Measurements from ENCODE around the gene TP53BP1.
A peak's percentile ranks its signal among the peaks of the same experiment; 100 is the strongest.

The TP53BP1 gene

DNA sequence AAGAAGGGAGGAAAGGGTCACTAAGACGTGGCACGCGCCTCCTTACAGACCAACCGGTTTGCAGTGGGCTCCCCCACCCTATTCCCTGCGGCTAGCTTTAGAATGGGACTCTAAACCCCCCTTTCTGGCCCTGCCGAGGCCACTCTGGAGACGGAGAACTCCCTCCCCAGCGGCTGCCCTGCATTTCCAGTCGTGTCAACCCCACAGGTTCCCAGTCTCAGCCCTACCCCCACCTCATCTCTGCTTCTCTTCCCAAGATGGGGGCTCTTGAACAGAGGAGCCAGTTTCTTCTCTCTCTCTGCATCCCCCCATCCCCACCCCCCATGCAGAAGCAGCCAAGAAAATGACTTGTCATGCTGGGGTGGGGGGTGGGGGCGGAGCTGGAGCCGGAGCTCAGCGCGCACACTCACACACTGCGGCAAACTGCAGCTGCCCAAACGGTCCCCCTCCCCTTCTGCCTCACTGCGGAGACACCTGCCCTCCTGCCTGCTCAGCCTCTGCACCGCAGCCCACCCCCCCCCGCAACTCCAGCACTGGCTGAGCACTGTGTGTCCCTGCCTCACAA lies 25.3 kb upstream of the TP53BP1 start:
- H3K4me3 ChIP-seq (ENCODE audit: low read length in 2 of 2) = peak overlapping the region; percentile 92 to 96
- H3K27me3 ChIP-seq (ENCODE audit: control insufficient read depth in 1 of 2, insufficient read depth in 2 of 2, low read length in 2 of 2) = no peaks in the 10 kb centered on the region
- H3K9me3 ChIP-seq (ENCODE audit: control insufficient read depth in 2 of 2, low read length in 2 of 2) = no peaks in the 10 kb centered on the region
- peak overlapping the region; percentile 87 for H3K27ac ChIP-seq (ENCODE audit: low read length)
- peak overlapping the region; percentile 70 to 91 for H3K9ac ChIP-seq (ENCODE audit: low read length in 2 of 2)
- H3K4me1 ChIP-seq (ENCODE audit: control insufficient read depth, insufficient read depth, low read length) = peaks cover 39% of the 10 kb centered on the region
- peaks cover 28 to 30% of the 10 kb centered on the region in 2 donors for H3K36me3 ChIP-seq (ENCODE audit: control insufficient read depth in 2 of 2, insufficient read depth in 2 of 2, low read length in 2 of 2)

- H3K4me3 ChIP-seq (ENCODE audit: low read length in 2 of 2) = peak within 1 kb of the TSS; percentile 92 to 96
- H3K9ac ChIP-seq (ENCODE audit: low read length in 2 of 2) = peak within 1 kb of the TSS; percentile 70 to 91
- no peaks in the 10 kb centered on the region for H3K27me3 ChIP-seq (ENCODE audit: control insufficient read depth in 1 of 2, insufficient read depth in 2 of 2, low read length in 2 of 2)
- H3K27ac ChIP-seq (ENCODE audit: low read length) = peak within 1 kb of the TSS; percentile 90
- peaks cover 39% of the 10 kb centered on the region for H3K4me1 ChIP-seq (ENCODE audit: control insufficient read depth, insufficient read depth, low read length)
- peaks cover 21 to 24% of the 10 kb centered on the region in 2 donors for H3K36me3 ChIP-seq (ENCODE audit: control insufficient read depth in 2 of 2, insufficient read depth in 2 of 2, low read length in 2 of 2)
- H3K9me3 ChIP-seq (ENCODE audit: control insufficient read depth in 2 of 2, low read length in 2 of 2) = no peaks in the 10 kb centered on the region
Measured at GRCh38 chr15:43517354-43518196, 24.6 kb upstream of the TP53BP1 start, which contains the start of gene MAP1A. Gene MAP1A (plus strand): TSS chr15:43517608. CDS start chr15:43521474, 3,866 bp downstream.

DNA sequence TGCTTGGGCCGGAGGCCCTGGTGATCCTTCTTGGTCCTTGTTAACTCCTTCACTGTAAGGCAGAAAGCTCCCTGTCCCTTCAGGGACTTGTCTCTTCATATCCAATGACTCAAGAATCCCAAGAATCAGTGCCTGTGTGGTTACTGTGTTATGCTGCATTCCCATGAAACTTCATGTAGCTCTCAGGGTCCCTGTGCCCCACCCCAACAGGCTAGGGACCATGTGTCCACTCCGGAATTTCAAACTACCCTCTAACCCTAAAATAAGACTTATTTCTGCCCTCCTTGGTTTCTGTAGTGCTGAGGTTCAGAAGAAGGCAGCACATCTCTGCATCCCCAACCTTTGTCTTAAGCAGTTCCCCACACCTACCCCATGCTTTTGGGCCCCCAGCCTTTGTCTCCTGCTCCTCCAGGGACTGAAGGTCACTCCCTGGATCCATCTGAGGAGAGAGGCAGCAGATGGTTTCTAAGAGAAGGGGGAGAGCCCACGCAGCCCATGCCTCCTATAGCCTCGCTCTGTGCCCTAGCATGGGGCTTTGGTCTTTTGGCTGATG lies 23.9 kb upstream of the TP53BP1 start:
- H3K27ac ChIP-seq (ENCODE audit: low read length) = peak overlapping the region; percentile 90
- peaks cover 14 to 18% of the 10 kb centered on the region in 2 donors for H3K36me3 ChIP-seq (ENCODE audit: control insufficient read depth in 2 of 2, insufficient read depth in 2 of 2, low read length in 2 of 2)
- H3K4me3 ChIP-seq (ENCODE audit: low read length in 2 of 2) = peak overlapping the region; percentile 92 to 96
- H3K9me3 ChIP-seq (ENCODE audit: control insufficient read depth in 2 of 2, low read length in 2 of 2) = no peaks in the 10 kb centered on the region
- peaks cover 40% of the 10 kb centered on the region for H3K4me1 ChIP-seq (ENCODE audit: control insufficient read depth, insufficient read depth, low read length)
- peak overlapping the region; percentile 44 to 84 for H3K9ac ChIP-seq (ENCODE audit: low read length in 2 of 2)
- no peaks in the 10 kb centered on the region for H3K27me3 ChIP-seq (ENCODE audit: control insufficient read depth in 1 of 2, insufficient read depth in 2 of 2, low read length in 2 of 2)

DNA sequence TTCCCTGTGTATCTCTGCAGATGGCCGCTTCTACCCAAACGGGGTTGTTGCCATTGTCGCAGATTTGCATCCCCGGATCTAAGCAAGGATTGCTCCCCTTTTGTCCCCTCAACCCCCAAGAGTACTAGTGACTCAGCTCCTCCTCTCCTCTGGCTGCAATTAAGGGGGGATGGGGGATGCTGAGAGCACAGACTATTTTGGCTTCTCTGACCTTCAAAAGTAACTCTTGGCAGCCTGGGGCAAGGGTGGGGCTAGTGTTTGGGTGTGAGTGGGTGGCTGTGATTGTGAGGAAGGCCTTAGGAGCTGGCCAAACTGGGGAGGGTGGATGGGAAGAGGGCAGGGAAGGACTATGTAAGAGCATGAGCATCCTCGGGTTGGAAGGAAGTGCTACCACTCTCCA lies 23.2 kb upstream of the TP53BP1 start:
- Histone ChIP-seq H3K9me3 (ENCODE audit: control insufficient read depth in 2 of 2, low read length in 2 of 2) (no peaks in the 10 kb centered on the region), H3K27me3 (ENCODE audit: control insufficient read depth in 1 of 2, insufficient read depth in 2 of 2, low read length in 2 of 2) (no peaks in the 10 kb centered on the region), H3K4me1 (ENCODE audit: control insufficient read depth, insufficient read depth, low read length) (peaks cover 47% of the 10 kb centered on the region), H3K4me3 (ENCODE audit: low read length in 2 of 2) (peak overlapping the region in 1 of 2 donors; percentile 96), H3K9ac (ENCODE audit: low read length in 2 of 2) (no peak overlapping the region), H3K36me3 (ENCODE audit: control insufficient read depth in 2 of 2, insufficient read depth in 2 of 2, low read length in 2 of 2) (peaks cover 7 to 11% of the 10 kb centered on the region in 2 donors), H3K27ac (ENCODE audit: low read length) (peak overlapping the region; percentile 90)

GRCh38 chr15:43515741-43516140 lies 22.8 kb upstream of the TP53BP1 start:
- H3K9me3 ChIP-seq (ENCODE audit: control insufficient read depth in 2 of 2, low read length in 2 of 2) = no peaks in the 10 kb centered on the region
- peaks cover 4 to 7% of the 10 kb centered on the region in 2 donors for H3K36me3 ChIP-seq (ENCODE audit: control insufficient read depth in 2 of 2, insufficient read depth in 2 of 2, low read length in 2 of 2)
- H3K27ac ChIP-seq (ENCODE audit: low read length) = peak overlapping the region; percentile 90
- peak overlapping the region in 1 of 2 donors; percentile 96 for H3K4me3 ChIP-seq (ENCODE audit: low read length in 2 of 2)
- H3K4me1 ChIP-seq (ENCODE audit: control insufficient read depth, insufficient read depth, low read length) = peaks cover 51% of the 10 kb centered on the region
- no peak overlapping the region for H3K9ac ChIP-seq (ENCODE audit: low read length in 2 of 2)
- no peaks in the 10 kb centered on the region for H3K27me3 ChIP-seq (ENCODE audit: control insufficient read depth in 1 of 2, insufficient read depth in 2 of 2, low read length in 2 of 2)

DNA sequence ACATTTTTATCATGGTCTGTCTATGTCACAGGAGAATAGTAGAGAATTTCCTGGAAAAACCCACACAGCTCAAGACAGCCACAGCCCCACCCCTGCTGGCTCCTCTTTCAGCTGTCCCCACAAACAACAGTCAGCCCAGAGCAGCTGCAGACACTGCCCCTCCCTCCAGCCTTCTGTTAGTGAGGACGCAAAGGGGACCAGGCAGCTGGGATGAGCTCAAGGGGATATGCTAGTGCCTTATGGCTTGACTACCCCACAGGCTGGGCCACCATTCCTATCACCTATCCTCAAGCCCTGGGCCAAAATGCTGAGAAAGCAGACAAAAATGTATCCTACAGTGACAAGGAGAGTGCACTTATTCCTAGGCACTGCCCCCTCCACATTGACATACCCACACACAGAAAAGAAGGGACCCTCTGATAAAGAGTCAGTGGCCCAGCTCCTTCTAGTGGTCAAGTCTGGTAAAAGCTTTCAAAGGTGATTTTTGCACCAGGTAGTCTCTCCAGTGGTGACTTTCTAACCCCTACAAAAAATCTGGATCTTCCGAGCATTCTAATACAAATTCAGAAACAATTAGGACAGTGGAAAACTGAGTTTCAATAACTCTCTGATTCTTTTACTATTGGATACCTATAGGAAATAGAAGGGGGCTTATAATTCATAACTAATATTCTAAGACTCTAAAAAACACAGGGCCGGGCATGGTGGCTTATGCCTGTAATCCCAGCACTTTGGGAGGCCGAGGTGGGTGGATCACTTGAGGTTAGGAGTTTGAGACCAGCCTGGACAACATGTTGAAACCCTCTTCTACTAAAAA lies 21.5 kb upstream of the TP53BP1 start:
- no peak overlapping the region for H3K9ac ChIP-seq (ENCODE audit: low read length in 2 of 2)

GRCh38 chr15:43513550-43513949 lies 20.6 kb upstream of the TP53BP1 start:
- Histone ChIP-seq H3K9me3 (ENCODE audit: control insufficient read depth in 2 of 2, low read length in 2 of 2) (no peaks in the 10 kb centered on the region), H3K27ac (ENCODE audit: low read length) (no peak overlapping the region), H3K4me1 (ENCODE audit: control insufficient read depth, insufficient read depth, low read length) (peaks cover 57% of the 10 kb centered on the region), H3K4me3 (ENCODE audit: low read length in 2 of 2) (no peak overlapping the region), H3K9ac (ENCODE audit: low read length in 2 of 2) (no peak overlapping the region), H3K27me3 (ENCODE audit: control insufficient read depth in 1 of 2, insufficient read depth in 2 of 2, low read length in 2 of 2) (no peaks in the 10 kb centered on the region), H3K36me3 (ENCODE audit: control insufficient read depth in 2 of 2, insufficient read depth in 2 of 2, low read length in 2 of 2) (no peaks in the 10 kb centered on the region)

More for the DNA sequence above, 21.5 kb upstream of the TP53BP1 start:
- Histone ChIP-seq H3K9me3 (ENCODE audit: control insufficient read depth in 2 of 2, low read length in 2 of 2) (no peaks in the 10 kb centered on the region), H3K4me3 (ENCODE audit: low read length in 2 of 2) (no peak overlapping the region), H3K36me3 (ENCODE audit: control insufficient read depth in 2 of 2, insufficient read depth in 2 of 2, low read length in 2 of 2) (no peaks in the 10 kb centered on the region), H3K27me3 (ENCODE audit: control insufficient read depth in 1 of 2, insufficient read depth in 2 of 2, low read length in 2 of 2) (no peaks in the 10 kb centered on the region), H3K27ac (ENCODE audit: low read length) (peak overlapping the region; percentile 24), H3K4me1 (ENCODE audit: control insufficient read depth, insufficient read depth, low read length) (peaks cover 57% of the 10 kb centered on the region)

DNA sequence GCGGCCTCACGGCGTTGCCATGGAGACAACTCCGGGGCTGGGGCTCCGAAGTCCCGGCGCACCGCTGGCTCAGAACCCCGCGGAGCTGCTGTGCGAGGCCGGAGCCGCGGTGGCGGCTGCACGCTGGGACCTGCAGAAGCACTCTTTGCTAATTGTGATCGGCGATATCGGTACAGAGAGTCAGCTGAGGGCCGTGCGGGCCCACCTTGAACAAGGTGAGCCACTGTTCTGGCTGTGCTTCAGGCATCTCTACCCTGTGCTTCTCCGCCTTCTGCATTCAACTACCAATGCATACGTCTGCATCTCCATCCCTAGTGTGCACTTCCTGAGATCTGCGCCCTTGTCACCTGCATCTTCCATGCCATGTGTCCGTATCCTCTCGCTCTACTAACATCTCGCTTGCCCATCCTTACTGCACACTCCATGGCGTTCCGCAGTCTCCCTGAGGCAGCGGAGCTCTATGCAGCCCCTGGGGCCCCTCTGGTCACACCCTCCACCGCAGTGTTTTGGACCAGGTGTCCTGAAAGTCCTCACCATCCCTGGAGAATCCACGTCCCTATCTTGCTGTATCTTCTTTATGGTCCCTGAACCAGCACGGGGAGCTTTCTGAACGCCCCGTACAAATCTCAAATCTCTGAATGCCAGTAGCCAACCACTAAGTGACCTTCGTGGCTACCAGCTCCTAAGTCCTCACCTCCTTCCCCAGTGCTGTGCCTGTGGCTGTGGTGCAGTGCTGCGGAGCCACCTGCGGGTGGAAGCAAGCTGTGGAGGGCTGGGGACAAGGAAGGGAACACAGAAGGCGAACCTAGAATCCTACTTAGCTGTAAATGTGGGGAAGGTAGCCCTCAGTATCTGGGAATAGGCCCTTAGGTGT lies 18.3 kb upstream of the TP53BP1 start:
- no peaks in the 10 kb centered on the region for H3K36me3 ChIP-seq (ENCODE audit: control insufficient read depth in 2 of 2, insufficient read depth in 2 of 2, low read length in 2 of 2)
- peak overlapping the region; percentile 72 to 90 for H3K4me3 ChIP-seq (ENCODE audit: low read length in 2 of 2)
- no peaks in the 10 kb centered on the region for H3K27me3 ChIP-seq (ENCODE audit: control insufficient read depth in 1 of 2, insufficient read depth in 2 of 2, low read length in 2 of 2)
- H3K27ac ChIP-seq (ENCODE audit: low read length) = peak overlapping the region; percentile 87
- peak overlapping the region in 1 of 2 donors; percentile 60 for H3K9ac ChIP-seq (ENCODE audit: low read length in 2 of 2)
- H3K4me1 ChIP-seq (ENCODE audit: control insufficient read depth, insufficient read depth, low read length) = peaks cover 39% of the 10 kb centered on the region
- H3K9me3 ChIP-seq (ENCODE audit: control insufficient read depth in 2 of 2, low read length in 2 of 2) = no peaks in the 10 kb centered on the region

GRCh38 chr15:43510200-43511011 lies 17.4 kb upstream of the TP53BP1 start:
- Histone ChIP-seq H3K9ac (ENCODE audit: low read length in 2 of 2) (peak overlapping the region; percentile 81 to 84), H3K36me3 (ENCODE audit: control insufficient read depth in 2 of 2, insufficient read depth in 2 of 2, low read length in 2 of 2) (no peaks in the 10 kb centered on the region), H3K27ac (ENCODE audit: low read length) (peak overlapping the region; percentile 87), H3K4me3 (ENCODE audit: low read length in 2 of 2) (peak overlapping the region; percentile 90 to 97), H3K9me3 (ENCODE audit: control insufficient read depth in 2 of 2, low read length in 2 of 2) (no peaks in the 10 kb centered on the region), H3K4me1 (ENCODE audit: control insufficient read depth, insufficient read depth, low read length) (peaks cover 30% of the 10 kb centered on the region), H3K27me3 (ENCODE audit: control insufficient read depth in 1 of 2, insufficient read depth in 2 of 2, low read length in 2 of 2) (no peaks in the 10 kb centered on the region)
